ENCODE measurements around the gene SSR4.

- TF ChIP-seq CTCF (IDR thresholded peaks at IDR 0.05; ENCODE audit: low read depth, low read length, poor library complexity, severe bottlenecking) (no peak), EZH2phosphoT487 (IDR thresholded peaks at IDR 0.05; ENCODE audit: borderline replicate concordance, low read length) (no peak)
Measured at GRCh38 chrX:153764786-153765137, 29.7 kb upstream of the SSR4 start.

Data from DOHH2 (cell line).